GM23248 (cell line): Measurements from ENCODE around the gene RSBN1L. TPM values are rescaled to one million over a fixed set of nuclear protein-coding genes. Genes with fewer than 3 reads are reported as not detected.

ENCODE experiments used
- DNase-seq: peaks from one replicate; pipeline ENCODE4 v3.0.0-alpha.2; 2015
- H2AFZ ChIP-seq: fragments of 200-600 bp; sonication (generic); 2 replicates; pipeline ENCODE4 v1.6.1; 2016; ENCODE audit warnings: antibody characterized with exemption
- H3F3A ChIP-seq: fragments of 200-600 bp; sonication (generic); 2 replicates; pipeline ENCODE4 v1.6.1; 2016; ENCODE audit warnings: mild to moderate bottlenecking, antibody characterized with exemption, mixed run types; ENCODE audit not compliant: insufficient read depth
- H3K27ac ChIP-seq: fragments of 200-600 bp; sonication (generic); 2 replicates; pipeline ENCODE4 v1.5.1; 2016; ENCODE audit warnings: mild to moderate bottlenecking
- H3K27me3 ChIP-seq: fragments of 200-600 bp; sonication (generic); replicated peaks from 2 replicates; pipeline ENCODE4 v1.6.1; 2016; ENCODE audit warnings: mild to moderate bottlenecking; ENCODE audit not compliant: insufficient read depth
- H3K36me3 ChIP-seq: fragments of 200-600 bp; sonication (generic); 2 replicates; pipeline ENCODE4 v1.6.1; 2016; ENCODE audit warnings: low read depth, mild to moderate bottlenecking
- H3K4me1 ChIP-seq: fragments of 200-600 bp; sonication (generic); 2 replicates; pipeline ENCODE4 v1.6.1; 2016; ENCODE audit warnings: mild to moderate bottlenecking; ENCODE audit not compliant: insufficient read depth
- H3K4me2 ChIP-seq: fragments of 200-600 bp; sonication (generic); one replicate; pipeline ENCODE4 v1.6.1; 2016; ENCODE audit warnings: mild to moderate bottlenecking; ENCODE audit not compliant: unreplicated experiment
- H3K4me3 ChIP-seq: fragments of 200-600 bp; sonication (generic); 2 replicates; pipeline ENCODE4 v1.5.1; 2016; ENCODE audit warnings: mild to moderate bottlenecking
- H3K79me2 ChIP-seq: fragments of 200-600 bp; sonication (generic); 2 replicates; pipeline ENCODE4 v1.6.1; 2016; ENCODE audit warnings: mild to moderate bottlenecking; ENCODE audit not compliant: insufficient read depth
- H3K9ac ChIP-seq: fragments of 200-600 bp; sonication (generic); 2 replicates; pipeline ENCODE4 v1.6.1; 2016; ENCODE audit warnings: mild to moderate bottlenecking
- H3K9me2 ChIP-seq: fragments of 200-600 bp; sonication (generic); 2 replicates; pipeline ENCODE4 v1.6.1; 2016; ENCODE audit warnings: mixed run types, mild to moderate bottlenecking, moderate library complexity; ENCODE audit not compliant: insufficient read depth
- H3K9me3 ChIP-seq: fragments of 200-600 bp; sonication (generic); one replicate; pipeline ENCODE4 v1.6.1; 2017; ENCODE audit warnings: low read depth
- H4K20me1 ChIP-seq: fragments of 200-600 bp; sonication (generic); 2 replicates; pipeline ENCODE4 v1.6.0; 2016; ENCODE audit not compliant: insufficient read depth
- EZH2 ChIP-seq: fragments of 200-600 bp; sonication (generic); IDR thresholded peaks from 2 replicates; pipeline ENCODE4 v1.6.1; 2018; ENCODE audit warnings: antibody characterized with exemption, mild to moderate bottlenecking; ENCODE audit not compliant: insufficient read depth, poor library complexity, severe bottlenecking
- EZH2phosphoT487 ChIP-seq: fragments of 200-600 bp; sonication (generic); IDR thresholded peaks from 2 replicates; pipeline ENCODE4 v1.6.1; 2018; ENCODE audit warnings: antibody characterized with exemption, moderate library complexity, mild to moderate bottlenecking, low read depth; ENCODE audit not compliant: insufficient read depth
- WGBS, 2 experiments: methylation state at CpG; one replicate each; pipeline ENCODE4 v1.1.6; 2015 to 2017; ENCODE audit warnings: low lambda C conversion rate in 2 of 2, low coverage in 1 of 2; ENCODE audit errors: missing lambda C conversion rate in 2 of 2; 5-methylcytosine and 5-hydroxymethylcytosine counted together
- in situ Hi-C: fragments of 300-500 bp; cut with MboI; formaldehyde crosslinking; loops from 2 replicates; pipeline ENCODE4 v1.15.0; 2020
- polyA plus RNA-seq: library from polyadenylated mRNA; unstranded; fragments of >200 nt; fragmentation: Nextera tagmentation; extraction: Ambion mirVana; gene quantifications from 2 replicates; pipeline ENCODE4 v1.2.1, GENCODE V29; 2016
- total RNA-seq: library from RNA; depleted of rRNA; stranded (reverse); fragments of >200 nt; shearing (Covaris generic); gene quantifications from 2 replicates; pipeline ENCODE4 v1.2.3, GENCODE V29; 2014

RSBN1L gene
- total and polyA plus RNA-seq, 2 experiments from 2014 or later, result 2.5 to 13.3 TPM

- no peak overlapping the region for H3K4me3 ChIP-seq
- no peak overlapping the region for H3K4me2 ChIP-seq
- H3K36me3 ChIP-seq, result peaks cover 11% of the 10 kb centered on the region; the same call in 1 of the 2 replicates
- H3K27ac ChIP-seq, result no peak overlapping the region
- no peaks in the 10 kb centered on the region for H3K9me2 ChIP-seq
- in situ Hi-C loops, result no loop called here
- no peaks in the 10 kb centered on the region for H4K20me1 ChIP-seq
- TF ChIP-seq EZH2 (no peak), EZH2phosphoT487 (no peak)
- H3K27me3 ChIP-seq, result no peaks in the 10 kb centered on the region
- peaks cover 57% of the 10 kb centered on the region for H3K79me2 ChIP-seq
- no peaks in the 10 kb centered on the region for H3K9me3 ChIP-seq
- H3F3A ChIP-seq, result no peaks in the 10 kb centered on the region
- no peak for DNase-seq
- 92 to 99% methylated on average over 4 of the region's 4 CpGs for WGBS, 2 experiments
- H2AFZ ChIP-seq, result no peak overlapping the region
- peaks cover 13% of the 10 kb centered on the region; the same call in 1 of the 2 replicates for H3K4me1 ChIP-seq
- no peak overlapping the region for H3K9ac ChIP-seq
These were observed 69.9 kb downstream of the RSBN1L start for GRCh38 chr7:77765906-77766800.

- Histone ChIP-seq H3K9ac (no peak overlapping the region), H4K20me1 (no peaks in the 10 kb centered on the region), H3K4me3 (no peak overlapping the region), H3K79me2 (peaks cover 50% of the 10 kb centered on the region), H3K9me2 (no peaks in the 10 kb centered on the region), H3K27ac (no peak overlapping the region), H2AFZ (no peak overlapping the region), H3K9me3 (no peaks in the 10 kb centered on the region), H3K36me3 (peaks cover 11% of the 10 kb centered on the region; the same call in 1 of the 2 replicates), H3K27me3 (no peaks in the 10 kb centered on the region), H3K4me1 (peaks cover 13% of the 10 kb centered on the region; the same call in 1 of the 2 replicates), H3K4me2 (no peak overlapping the region), H3F3A (no peaks in the 10 kb centered on the region)
- TF ChIP-seq EZH2 (no peak), EZH2phosphoT487 (no peak)
- no peak for DNase-seq
- WGBS, 2 experiments, result 82 to 88% methylated on average over 6 of the region's 6 CpGs
- in situ Hi-C loops, result no loop called here
These were observed 70.7 kb downstream of the RSBN1L start for GRCh38 chr7:77766801-77767605.

- Histone ChIP-seq H3K4me3 (no peak overlapping the region), H3F3A (no peaks in the 10 kb centered on the region)
- in situ Hi-C loops, result no loop called here
These were observed 74.1 kb downstream of the RSBN1L start for GRCh38 chr7:77770316-77770715.

GRCh38 chr7:77771901-77772300 lies 75.6 kb downstream of the RSBN1L start:
- no peak overlapping the region for H3K27ac ChIP-seq
- H3K79me2 ChIP-seq, result peaks cover 17% of the 10 kb centered on the region
- H3K9me2 ChIP-seq, result no peaks in the 10 kb centered on the region
- H3K36me3 ChIP-seq, result peaks cover 17% of the 10 kb centered on the region; the same call in 1 of the 2 replicates
- no peaks in the 10 kb centered on the region for H3K27me3 ChIP-seq
- DNase-seq, result peak; percentile 26
- TF ChIP-seq EZH2 (no peak), EZH2phosphoT487 (no peak)
- H2AFZ ChIP-seq, result no peak overlapping the region
- in situ Hi-C loops, result no loop called here
- H4K20me1 ChIP-seq, result no peaks in the 10 kb centered on the region
- no peak overlapping the region for H3K9ac ChIP-seq
- no peaks in the 10 kb centered on the region for H3F3A ChIP-seq
- no peaks in the 10 kb centered on the region for H3K4me1 ChIP-seq
- H3K4me3 ChIP-seq, result no peak overlapping the region
- H3K9me3 ChIP-seq, result no peaks in the 10 kb centered on the region
- H3K4me2 ChIP-seq, result no peak overlapping the region

More at GRCh38 chr7:77770316-77770715, 74.1 kb downstream of the RSBN1L start:
- Histone ChIP-seq H3K9me3 (no peaks in the 10 kb centered on the region), H3K4me2 (no peak overlapping the region), H3K27me3 (no peaks in the 10 kb centered on the region), H3K4me1 (0 out of 2 replicates have a peak, but pooled peaks cover 4% of the 10 kb centered on the region), H4K20me1 (no peaks in the 10 kb centered on the region), H2AFZ (no peak overlapping the region), H3K9ac (no peak overlapping the region), H3K9me2 (no peaks in the 10 kb centered on the region), H3K36me3 (peaks cover 11% of the 10 kb centered on the region; the same call in 1 of the 2 replicates), H3K27ac (no peak overlapping the region), H3K79me2 (peaks cover 27% of the 10 kb centered on the region)
- WGBS, 2 experiments, result 86 to 88% methylated on average over 8 of the region's 8 CpGs
- TF ChIP-seq EZH2, result no peak
- TF ChIP-seq EZH2phosphoT487, result no peak
- no peak for DNase-seq
